Measurements from ENCODE around the gene UBR1.

- TF ChIP-seq RAD21 (conservative IDR thresholded peaks at IDR 0.05), result no peak
- no peak for TF ChIP-seq POLR2AphosphoS5 (IDR thresholded peaks at IDR 0.05)
- no peak for TF ChIP-seq REST (IDR thresholded peaks at IDR 0.05; ENCODE audit: borderline replicate concordance)
- TF ChIP-seq CTCF (IDR thresholded peaks at IDR 0.05; ENCODE audit: poor library complexity, severe bottlenecking), result no peak
- no peak for TF ChIP-seq EZH2 (IDR thresholded peaks at IDR 0.05; ENCODE audit: borderline replicate concordance, insufficient read depth, low read length, poor library complexity, severe bottlenecking)
- no peak for TF ChIP-seq EP300 (conservative IDR thresholded peaks at IDR 0.05; ENCODE audit: poor library complexity, severe bottlenecking)
- TF ChIP-seq TAF1 (IDR thresholded peaks at IDR 0.05; ENCODE audit: low read depth), result no peak
- no peak for TF ChIP-seq SMC3 (conservative IDR thresholded peaks at IDR 0.05; ENCODE audit: poor library complexity)
These were observed 37.9 kb downstream of the UBR1 start for GRCh38 chr15:43067717-43068461.
